SU-DHL-6 (cell line): Measurements from ENCODE around the gene EPS8.

Experiments used
- EZH2phosphoT487 ChIP-seq: fragments of 200-600 bp; sonication (generic), shearing (Covaris generic); conservative IDR thresholded peaks from 2 replicates; pipeline ENCODE4 v1.6.1; 2018; ENCODE audit warnings: mild to moderate bottlenecking, antibody characterized with exemption, low read length, moderate library complexity, mixed read lengths
- TF ChIP-seq, protein P1 (sequence below): fragments of 200-600 bp; sonication (generic); IDR thresholded peaks from one replicate; pipeline ENCODE4 v1.5.1; 2017; ENCODE audit warnings: antibody characterized with exemption, mild to moderate bottlenecking, low read length, moderate library complexity; ENCODE audit not compliant: insufficient read depth, poor library complexity, severe bottlenecking

DNA sequence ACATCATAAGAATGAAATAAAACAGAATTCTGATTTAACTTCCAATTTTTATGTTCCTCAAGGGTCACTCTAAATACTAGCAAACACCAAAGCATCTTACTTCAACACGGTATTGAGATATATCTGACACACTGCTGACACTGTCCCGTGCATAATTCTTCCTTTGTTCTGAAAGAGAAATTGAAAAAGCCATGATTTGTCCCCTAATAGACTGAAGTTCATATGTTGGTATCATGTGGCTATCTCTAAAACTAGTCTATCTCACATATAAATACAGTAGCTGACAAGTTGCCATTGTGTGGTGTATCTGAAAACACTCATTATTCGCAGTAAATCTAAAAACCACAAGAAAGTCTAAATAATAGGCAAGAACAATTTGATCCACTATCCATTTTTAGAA lies 118.4 kb downstream of the EPS8 start:
- TF ChIP-seq, protein P1, sequence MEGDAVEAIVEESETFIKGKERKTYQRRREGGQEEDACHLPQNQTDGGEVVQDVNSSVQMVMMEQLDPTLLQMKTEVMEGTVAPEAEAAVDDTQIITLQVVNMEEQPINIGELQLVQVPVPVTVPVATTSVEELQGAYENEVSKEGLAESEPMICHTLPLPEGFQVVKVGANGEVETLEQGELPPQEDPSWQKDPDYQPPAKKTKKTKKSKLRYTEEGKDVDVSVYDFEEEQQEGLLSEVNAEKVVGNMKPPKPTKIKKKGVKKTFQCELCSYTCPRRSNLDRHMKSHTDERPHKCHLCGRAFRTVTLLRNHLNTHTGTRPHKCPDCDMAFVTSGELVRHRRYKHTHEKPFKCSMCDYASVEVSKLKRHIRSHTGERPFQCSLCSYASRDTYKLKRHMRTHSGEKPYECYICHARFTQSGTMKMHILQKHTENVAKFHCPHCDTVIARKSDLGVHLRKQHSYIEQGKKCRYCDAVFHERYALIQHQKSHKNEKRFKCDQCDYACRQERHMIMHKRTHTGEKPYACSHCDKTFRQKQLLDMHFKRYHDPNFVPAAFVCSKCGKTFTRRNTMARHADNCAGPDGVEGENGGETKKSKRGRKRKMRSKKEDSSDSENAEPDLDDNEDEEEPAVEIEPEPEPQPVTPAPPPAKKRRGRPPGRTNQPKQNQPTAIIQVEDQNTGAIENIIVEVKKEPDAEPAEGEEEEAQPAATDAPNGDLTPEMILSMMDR, result no peak
- TF ChIP-seq EZH2phosphoT487, result no peak
